ENCODE data around the gene MT4.

DNA sequence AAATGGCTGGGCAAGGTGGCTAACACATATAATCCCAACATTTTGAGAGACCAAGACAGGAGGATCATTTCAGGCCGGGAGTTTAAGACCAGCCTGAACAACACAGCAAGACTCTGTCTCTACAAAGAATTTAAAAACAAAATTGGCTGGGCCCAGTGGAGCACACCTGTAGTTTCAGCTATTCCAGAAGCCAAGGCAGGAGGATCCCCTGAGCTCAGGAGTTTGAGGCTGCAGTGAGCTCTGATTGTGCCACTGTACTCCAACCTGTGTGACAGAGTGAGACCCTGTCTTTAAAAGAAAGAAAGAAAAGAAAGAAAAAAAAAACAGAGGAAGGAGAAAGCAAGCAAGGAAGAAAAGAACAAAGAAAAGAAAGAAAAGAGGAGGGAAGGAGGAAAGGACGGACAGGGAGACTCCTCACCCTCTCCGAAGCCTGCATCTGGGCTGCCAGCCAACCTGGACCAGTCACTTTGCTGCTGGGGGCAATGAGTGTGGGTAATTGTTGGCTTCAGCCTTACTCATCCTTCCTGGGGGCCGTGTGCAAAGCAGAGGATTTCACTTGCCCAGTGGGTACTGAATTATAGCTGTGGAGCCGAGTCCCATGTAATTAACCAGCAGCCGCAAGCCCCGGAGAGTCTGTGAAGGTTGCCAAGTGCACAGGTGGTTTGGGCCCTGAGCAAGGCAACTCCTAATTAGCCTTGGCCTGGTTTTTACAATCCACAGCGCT is 6.7 kb upstream of the MT4 start:
- TF ChIP-seq CTCF (IDR thresholded peaks at IDR 0.05) (no peak), POLR2A (IDR thresholded peaks at IDR 0.05) (no peak)

Measured in body of pancreas (tissue), 4 donors.